HG03097 (cell line): ENCODE data around the gene EHD2.
"Not testable (repeated sequence)": the region's sequence is repeated elsewhere in the genome, so short reads cannot be mapped to it uniquely, and the experiment has no call there.

Experiments
- ATAC-seq: cut with Tn5 transposase; IDR thresholded peaks from one replicate; pipeline ENCODE4 v1.9.1; 2021; ENCODE audit not compliant: unreplicated experiment, low FRiP score

EHD2 gene

GRCh38 chr19:47711652-47712242 is 1.5 kb upstream of the EHD2 start:
- ATAC-seq = no peak

DNA sequence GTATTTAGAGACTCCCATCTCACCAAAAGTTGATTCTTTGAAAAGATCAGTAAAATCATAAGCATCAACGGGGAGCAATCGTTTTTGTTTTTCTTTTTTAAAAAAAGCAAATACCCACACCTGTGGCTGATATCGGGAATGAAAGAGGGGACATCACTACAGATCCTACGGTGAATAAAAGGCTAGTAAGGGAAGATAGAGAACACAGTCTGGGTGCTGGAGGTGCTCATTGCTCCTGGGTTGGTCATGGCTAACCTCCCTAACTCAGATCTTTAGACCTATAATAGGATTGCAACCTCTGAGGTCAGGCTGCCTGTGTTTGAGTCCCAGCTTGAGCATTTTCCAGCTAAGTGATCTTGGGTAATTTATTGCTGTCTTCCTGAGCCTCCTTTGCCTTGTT is 1.1 kb downstream of the EHD2 start:
- ATAC-seq = no peak

DNA sequence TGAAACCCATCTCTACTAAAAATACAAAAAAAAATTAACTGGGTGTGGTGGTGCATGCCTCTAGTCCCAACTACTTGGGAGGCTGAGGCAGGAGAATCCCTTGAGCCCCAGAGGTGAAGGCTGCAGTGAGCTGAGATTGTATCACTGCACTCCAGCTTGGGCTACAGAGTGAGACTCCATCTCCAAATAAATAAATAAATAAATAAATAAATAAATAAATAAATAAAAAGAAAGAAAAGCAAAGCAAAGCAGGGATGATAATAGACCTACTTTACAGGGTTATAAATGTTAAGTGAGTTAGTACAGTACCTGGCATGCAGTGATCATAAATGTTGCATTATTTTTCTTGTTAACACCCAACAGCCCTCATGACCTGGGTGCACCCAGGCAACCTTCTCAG is 1.6 kb downstream of the EHD2 start:
- ATAC-seq = not testable (repeated sequence)

DNA sequence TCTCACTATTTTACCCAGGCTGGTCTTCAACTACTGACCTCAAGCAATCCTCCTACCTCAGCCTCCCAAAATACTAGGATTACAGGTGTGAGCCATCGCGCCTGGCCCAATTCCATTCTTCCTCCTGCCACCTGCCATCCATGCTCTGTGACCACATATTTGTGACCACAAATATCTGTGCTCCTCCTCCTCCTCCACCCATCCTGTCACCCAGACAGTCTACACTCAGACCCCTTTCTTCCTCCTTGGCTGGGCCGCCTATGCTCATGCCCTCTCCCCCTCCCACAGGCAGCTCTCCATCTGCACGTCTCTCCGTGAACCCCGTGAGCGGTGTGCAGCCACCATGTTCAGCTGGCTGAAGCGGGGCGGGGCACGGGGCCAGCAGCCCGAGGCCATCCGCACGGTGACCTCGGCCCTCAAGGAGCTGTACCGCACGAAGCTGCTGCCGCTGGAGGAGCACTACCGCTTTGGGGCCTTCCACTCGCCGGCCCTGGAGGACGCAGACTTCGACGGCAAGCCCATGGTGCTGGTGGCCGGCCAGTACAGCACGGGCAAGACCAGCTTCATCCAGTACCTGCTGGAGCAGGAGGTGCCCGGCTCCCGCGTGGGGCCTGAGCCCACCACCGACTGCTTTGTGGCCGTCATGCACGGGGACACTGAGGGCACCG is 3.2 kb downstream of the EHD2 start:
- ATAC-seq = no peak

DNA sequence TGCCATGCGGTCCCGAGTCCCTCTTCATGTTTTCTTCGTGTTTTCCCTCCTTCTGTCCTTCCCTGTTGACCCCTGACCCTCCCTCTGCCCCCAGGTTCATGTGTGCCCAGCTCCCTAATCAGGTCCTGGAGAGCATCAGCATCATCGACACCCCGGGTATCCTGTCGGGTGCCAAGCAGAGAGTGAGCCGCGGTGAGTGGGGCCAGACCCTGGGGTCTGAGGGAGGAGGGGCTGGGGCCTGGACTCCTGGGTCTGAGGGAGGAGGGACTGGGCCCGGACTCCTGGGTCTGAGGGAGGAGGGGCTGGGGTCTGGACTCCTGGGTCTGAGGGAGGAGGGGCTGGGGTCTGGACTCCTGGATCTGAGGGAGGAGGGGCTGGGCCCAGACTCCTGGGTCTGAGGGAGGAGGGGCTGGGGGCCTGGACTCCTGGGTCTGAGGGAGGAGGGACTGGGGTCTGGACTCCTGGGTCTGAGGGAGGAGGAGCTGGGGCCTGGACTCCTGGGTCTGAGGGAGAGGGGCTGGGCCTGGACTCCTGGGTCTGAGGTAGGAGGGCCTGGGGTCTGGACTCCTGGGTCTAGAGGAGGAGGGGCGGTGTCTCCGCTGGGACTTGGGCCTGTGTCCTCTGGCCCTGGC is 5.3 kb downstream of the EHD2 start:
- ATAC-seq = not testable (repeated sequence)

- ATAC-seq = no peak
Observed at GRCh38 chr19:47719047-47719859, 6.0 kb downstream of the EHD2 start.

- ATAC-seq = no peak
Observed at GRCh38 chr19:47720669-47721422, 7.6 kb downstream of the EHD2 start.

GRCh38 chr19:47723581-47723940 is 10.3 kb downstream of the EHD2 start:
- no peak for ATAC-seq

- ATAC-seq = no peak
Observed at GRCh38 chr19:47725759-47726401, 12.7 kb downstream of the EHD2 start.

DNA sequence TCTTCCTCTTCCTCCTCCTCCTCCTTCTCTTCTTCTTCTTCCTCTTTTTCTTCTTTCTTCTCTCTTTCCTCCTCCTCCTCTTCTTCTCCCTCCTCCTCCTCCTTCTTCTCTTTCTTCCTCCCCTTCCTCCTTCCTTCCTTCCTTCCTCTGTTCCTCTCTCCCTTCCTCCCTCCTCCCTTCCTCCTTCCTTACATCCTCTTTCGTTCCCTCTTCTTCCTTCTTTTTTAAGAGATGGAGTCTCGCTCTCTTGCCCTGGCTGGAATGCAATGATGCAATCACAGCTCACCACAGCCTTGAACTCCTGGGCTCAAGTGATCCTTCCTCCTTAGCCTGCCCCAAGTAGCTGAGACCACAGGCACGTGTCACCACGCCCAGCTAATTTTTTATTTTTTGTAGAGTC is 13.2 kb downstream of the EHD2 start:
- ATAC-seq = no peak

- ATAC-seq = not testable (repeated sequence)
Observed at GRCh38 chr19:47728295-47728694, 15.1 kb downstream of the EHD2 start.

DNA sequence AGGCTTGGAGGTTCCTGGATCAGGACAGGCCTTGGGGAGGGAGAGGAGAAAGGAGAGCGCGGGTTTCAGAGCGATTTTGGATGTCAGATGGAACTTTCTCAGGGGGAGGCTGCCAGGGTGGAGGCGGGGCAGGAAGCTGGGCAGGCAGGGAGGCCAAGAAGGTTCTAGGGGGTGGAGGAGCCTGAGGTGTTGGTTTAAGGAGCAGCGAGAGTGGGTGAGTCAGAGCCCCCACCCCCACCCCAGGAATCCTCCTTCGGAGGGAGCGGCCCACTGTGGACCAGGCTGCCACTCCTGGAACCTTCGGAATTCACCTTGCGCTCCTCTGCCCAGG is 16.2 kb downstream of the EHD2 start:
- no peak for ATAC-seq

DNA sequence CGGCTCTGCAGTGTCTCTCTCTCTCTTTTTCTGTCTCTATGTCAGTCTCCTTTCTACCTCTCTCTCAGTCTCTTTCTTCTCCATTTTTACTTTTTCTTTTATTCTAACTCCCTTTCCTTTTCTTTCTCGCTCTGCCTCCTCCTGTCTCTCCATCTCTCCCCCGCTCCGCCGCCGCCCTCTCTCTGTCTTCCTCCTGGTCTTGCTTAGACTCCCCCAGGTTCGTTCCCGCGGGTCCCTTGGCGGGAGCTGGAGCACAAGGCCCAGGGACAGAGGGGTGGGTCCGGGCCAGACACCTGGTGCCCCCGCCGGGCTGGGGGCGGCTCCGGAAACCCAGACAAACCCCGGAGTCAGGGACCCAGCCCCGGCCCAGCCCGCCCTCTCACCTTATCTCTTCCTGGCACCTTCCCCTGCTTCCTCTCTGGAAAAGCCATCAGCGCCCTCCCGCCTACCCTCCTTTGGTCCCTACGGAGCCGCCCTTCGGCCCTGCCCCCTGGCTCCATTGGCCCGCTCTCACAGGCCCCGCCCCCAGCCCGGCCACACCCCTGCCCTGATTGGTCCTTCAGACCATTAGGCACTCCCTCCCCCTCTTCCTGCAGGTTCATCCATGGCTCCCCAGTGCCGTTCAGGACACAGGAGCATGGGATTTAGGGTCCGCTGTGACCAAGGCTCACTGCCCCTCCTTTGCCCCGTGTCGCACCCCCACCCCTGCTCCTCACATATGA is 16.7 kb downstream of the EHD2 start:
- no peak for ATAC-seq

DNA sequence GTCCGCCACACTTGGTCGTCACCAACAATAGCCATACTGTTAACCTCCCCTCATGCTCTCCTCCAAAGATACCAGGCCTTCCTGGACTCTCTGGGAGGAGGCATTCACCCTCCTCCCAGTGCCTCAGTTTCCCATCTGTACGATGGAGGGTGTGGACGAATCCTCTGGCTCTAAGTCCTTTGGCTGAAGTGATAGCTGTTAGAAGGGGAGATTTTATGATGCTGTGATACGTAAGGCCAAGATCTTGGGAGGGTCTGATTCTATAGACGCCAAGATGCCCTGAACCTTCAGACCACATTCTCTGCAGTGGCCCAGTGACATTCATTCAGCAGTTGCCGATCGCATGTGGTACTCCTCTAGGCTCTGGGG is 17.3 kb downstream of the EHD2 start:
- no peak for ATAC-seq

- no peak for ATAC-seq
Observed at GRCh38 chr19:47730910-47731309, 17.7 kb downstream of the EHD2 start.

DNA sequence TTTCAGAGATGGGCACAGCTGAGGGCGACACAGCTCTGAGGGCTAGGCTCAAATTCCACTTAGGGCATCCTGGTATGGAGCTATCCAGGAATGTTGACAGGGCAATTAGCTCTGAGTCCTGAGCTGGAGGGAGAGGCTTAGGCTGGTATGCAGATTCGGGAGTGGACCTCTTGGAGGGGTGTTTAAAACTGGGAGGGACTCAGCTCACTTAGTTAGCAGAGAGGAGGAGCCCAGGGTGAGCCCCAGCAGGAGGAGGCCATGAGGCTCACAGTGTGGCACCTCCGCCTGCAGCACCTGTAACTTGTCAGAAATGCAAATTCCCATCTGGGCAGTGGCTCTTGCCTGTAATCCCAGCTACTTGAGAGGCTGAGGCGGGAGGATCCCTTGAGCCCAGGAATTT is 21.9 kb downstream of the EHD2 start:
- no peak for ATAC-seq

- ATAC-seq = no peak
Observed at GRCh38 chr19:47740866-47741519, 27.8 kb downstream of the EHD2 start.

- ATAC-seq = no peak
Observed at GRCh38 chr19:47741544-47742140, 28.4 kb downstream of the EHD2 start.

- ATAC-seq = no peak
Observed at GRCh38 chr19:47742634-47743033, 29.4 kb downstream of the EHD2 start.
